Hippocampal formation (tissue), 2 donors: ENCODE results near the gene PPM1H.
"Not testable (repeated sequence)": the region's sequence is repeated elsewhere in the genome, so short reads cannot be mapped to it uniquely, and the experiment has no call there.

Experiments
- DNase-seq, 2 donors: peaks; one replicate each; lab custom pipeline; 2025; lab: John Stamatoyannopoulos, UW

The PPM1H gene

DNA sequence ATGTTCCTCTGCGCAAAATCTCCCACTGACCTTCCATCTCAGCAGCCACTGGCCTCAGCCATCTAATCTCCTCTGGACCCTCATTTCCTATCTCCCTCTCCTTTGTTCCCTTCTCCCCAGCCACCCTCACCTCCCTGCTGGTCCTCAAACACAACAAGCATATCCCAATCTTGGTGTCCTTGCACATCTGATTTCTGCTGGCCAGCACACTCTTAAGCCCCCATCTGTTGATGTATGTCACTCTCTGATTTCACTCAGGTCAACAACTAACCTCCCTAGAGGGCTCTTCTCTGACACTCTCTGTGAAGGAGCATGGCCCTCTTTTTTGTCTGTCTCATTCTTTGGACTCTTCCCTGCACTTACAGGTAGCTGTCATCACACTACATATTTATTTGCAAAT is 25.6 kb downstream of the PPM1H start:
- no peak for DNase-seq

DNA sequence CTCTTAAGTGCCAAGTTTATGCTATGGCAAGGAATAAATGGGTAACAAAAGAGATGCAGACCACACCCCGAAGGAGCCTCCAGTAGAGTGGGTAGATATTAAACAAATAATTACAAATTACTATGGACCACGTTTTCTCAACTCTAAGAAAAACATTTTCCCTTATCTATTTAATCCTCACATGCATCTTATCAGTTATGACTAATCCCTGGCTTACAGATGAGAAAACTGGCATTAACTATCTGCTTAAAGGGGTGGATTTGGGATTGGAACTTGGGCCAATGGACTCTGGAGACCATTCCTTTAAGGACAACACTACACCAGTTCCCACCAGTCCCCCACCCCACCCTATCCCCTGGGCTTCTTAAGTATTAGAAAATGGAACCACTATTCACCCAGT is 26.3 kb downstream of the PPM1H start:
- DNase-seq, result no peak

DNA sequence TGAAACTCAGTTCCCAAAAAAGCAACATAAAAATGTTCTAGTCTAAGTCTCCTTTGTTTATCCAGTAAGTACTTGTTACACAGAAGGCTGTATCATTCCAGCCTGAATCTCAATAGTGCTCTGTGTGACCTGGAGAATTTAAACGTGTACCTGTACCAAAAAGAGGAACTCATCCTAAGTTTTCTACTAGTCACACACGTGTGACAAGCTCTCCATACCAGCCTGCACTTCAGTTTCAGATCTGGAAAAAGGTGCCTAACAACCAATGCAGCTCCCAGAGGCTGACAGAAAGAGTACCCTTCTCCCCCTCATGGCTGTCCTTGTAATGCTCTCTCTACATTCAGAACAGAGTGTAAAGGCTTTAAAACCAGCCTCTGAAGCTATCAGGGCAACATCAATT is 27.4 kb downstream of the PPM1H start:
- no peak for DNase-seq

DNA sequence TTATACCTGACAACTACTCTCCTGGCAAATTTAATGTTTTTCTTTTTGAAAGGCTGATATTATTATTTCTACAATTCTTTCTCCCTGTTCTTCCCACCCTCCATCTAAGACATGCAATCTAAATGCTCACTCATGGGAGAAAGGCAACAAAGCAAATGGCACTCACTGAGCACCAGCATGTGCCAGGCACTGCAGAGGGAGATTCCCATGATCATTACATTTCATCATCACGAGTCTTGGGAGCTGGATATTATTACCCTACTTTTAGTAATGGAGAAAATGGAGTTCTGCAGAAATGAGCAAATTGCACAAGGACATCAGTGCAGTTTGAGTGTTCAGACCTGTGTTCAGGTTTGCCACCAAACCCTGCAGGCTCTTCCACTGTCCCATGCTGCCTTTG is 27.9 kb downstream of the PPM1H start:
- DNase-seq, result no peak

DNA sequence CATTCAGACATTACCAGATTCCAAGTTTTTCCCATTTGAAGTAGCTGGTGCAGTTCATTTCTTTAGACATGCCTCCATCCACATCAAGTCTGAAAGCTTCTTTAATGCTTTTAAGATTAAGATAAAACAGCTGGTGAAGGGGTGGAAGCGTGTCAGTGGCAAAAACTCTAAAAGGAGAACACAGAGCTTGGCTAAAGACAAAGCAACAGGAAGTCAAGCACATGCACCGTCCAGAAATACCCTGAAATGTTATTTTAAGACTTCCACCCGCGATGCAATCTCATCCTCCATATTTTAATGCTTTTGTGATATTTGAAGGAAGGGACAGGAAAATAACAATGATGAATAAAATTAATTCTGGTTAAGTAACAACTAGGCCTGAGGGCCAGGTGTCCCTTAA is 31.8 kb downstream of the PPM1H start:
- DNase-seq, result no peak

DNA sequence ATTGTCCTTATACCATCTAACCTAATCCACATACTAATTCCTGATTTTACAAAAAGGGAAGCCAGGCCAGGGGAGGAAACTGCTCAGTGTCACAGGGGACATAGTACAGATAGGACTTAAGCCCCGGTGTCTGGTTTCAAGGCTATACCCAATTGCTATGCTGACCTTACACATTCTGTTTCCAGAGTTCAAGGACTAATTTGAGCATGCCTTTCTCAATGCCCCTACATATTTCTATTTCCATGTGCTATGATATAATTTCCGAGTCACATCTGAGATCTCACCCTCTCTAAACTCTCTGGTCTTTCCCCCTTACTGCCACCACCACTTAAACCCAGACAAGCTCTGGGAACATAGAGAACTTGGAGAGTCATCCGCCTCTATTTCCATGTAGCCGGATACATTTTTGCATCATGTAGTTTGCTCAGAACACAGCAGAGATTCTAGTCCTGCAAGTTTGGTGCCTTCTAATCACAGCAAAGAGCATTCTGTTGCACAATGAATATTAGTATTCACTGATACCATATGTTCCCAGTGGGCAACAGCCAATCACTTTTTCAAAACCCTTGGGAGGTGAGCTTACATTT is 34.2 kb downstream of the PPM1H start:
- DNase-seq, result no peak

DNA sequence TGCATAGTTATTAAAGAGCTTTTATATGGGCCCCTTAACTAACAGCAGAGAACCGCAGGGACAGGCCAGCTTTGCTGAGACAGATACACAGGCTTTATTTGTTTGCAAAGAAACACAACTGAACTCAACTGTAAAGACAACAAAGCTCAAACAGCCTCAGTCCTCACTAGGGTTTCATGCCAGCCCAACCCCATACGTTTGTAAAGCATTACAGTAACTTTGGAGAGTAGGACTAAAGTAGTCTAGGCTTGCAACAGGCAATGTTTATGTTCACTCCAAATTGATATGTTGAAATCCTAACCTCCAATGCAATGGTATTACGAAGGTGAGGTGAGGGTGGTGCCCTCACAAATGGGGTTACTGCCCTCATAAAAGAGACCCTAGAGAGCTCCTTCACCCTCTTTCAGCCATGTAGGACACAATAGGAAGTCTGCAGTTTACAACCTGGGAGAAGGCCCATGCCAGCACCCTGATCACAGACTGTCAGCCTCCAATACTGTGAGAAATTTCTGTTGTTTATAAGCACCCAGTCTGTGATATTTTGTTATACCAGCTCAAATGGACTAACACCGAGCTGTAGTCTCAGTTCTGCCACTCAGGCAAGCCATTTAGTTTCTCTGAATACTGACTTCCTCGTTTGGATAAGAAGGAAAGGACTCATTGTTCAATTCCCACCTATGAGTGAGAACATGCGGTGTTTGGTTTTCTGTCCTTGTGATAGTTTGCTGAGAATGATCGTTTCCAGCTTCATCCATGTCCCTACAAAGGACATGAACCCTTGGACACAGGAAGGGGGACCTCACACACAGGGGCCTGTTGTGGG is 35.2 kb downstream of the PPM1H start:
- DNase-seq, result no peak

DNA sequence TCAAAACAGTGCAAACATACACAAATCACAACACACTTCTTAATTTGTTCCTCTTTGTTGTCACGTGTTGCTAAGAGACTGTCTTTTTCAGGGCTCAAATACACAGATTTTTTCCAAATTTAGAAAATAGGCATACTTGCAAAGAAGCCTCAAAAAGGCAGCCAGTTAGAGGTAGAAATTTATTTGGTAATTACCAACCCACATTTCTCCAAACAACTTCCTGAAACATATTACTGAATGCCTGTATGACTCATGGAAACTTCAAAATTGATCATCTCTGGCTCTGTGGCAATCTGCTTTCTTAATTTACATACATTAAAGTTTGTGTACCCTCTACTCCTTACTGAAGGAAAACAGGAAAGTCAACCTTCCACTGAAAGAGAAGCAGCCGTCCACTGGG is 36.4 kb downstream of the PPM1H start:
- DNase-seq, result no peak

DNA sequence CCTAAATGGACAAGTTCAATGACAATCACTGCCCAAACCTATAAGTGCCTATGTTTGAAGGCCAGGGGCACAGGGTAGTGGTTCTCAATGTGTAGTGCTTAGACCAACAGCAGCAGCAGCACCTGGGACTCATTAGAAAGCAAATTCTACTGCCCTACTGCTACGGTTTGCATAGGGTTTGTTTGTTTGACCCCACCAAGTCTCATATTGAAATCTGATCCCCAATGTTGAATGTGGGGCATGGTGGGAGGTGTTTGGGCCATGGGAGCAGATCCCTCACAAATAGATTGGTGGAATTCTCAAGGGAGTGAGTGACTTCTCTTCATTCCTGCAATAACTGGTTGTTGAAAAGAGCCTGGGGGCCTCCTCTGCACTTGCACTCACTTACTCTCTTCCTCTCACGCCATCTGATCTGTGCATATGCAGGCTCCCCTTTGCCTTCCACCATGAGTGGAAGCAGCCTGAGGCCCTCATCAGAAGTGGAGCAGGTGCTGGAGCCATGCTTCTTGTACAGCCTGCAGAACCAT is 39.5 kb downstream of the PPM1H start:
- DNase-seq, result no peak

DNA sequence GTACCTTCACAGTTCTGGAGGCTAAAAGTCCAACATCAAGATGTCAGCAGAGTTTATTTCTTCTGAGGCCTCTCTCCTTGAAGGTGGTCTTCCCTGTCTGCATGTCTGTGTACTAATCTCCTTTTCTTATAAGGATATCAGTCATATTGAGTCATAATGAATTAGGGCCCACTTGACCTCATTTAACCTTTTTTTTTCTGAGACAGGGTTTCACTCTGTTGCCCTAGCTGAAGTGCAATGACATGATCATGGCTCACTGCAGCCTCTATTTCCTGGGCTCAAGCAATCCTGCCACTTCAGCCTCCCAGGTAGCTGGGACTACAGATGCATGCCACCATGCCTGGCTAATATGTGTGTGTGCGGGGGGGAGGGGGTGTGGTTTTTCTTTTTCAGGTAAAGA is 41.7 kb downstream of the PPM1H start:
- DNase-seq, result no peak

DNA sequence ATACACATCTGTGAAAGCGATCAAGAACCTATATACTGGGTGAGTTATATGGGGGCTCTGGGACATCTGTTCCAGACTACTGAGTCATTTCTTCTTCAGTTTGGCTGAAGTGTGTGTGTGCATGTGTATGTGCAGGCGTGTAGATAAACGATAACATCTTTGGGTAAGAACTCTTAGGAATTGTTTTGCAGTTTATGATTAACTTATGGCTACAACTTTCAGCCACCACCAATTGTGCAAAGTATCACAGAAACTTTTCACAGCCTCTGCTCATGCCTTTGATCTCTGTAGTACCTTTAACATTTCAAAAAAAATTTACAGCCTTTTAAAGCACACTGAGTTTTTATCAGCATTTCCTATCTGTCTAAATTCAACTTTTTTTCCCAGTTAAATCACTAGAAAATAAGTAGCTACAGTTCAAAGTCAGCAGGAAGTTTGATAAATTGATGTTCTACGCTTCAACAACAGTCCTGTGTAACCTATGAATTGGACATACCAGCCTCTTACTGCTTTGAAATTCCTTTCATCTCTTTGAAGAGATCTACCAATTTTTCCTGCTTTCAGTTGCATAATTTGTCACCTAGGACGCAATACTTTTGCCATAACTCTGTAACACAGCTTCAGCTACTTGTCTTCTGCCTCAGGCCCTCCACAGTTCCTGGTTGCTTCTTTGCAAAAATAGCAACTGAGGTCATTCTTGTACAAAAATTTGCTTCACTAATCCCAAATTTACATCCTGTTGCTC is 43.0 kb downstream of the PPM1H start:
- no peak for DNase-seq

DNA sequence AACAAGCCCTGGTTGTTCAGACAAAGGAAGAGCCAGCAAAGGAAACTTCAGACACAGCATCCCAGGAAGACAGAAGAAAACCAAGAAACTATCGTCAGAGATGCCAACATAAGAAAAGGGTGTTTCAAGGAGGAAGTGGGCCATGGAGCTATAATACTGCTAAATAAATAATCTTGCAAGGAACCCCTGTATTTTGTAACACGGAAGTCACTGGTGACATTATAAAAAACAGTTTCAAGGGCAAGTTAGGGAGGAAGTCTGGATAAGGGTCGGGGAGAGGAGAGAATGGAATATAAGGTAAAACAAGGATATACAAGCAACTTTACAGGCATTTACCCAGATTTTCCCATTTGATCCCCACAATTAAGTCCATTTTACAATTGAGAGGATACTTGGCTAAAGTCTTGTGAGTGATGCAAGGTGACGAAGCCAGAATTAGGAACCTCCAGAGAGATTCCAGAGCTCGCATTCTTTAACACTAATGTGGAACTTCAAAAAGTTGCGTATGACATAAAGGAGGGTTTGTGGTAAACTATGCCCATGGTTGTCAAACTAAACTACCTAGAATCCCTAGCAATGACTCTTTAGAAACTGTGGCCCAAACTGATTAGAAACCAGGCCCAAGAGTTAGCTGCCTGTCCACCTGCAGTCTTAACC is 46.4 kb downstream of the PPM1H start:
- no peak for DNase-seq

DNA sequence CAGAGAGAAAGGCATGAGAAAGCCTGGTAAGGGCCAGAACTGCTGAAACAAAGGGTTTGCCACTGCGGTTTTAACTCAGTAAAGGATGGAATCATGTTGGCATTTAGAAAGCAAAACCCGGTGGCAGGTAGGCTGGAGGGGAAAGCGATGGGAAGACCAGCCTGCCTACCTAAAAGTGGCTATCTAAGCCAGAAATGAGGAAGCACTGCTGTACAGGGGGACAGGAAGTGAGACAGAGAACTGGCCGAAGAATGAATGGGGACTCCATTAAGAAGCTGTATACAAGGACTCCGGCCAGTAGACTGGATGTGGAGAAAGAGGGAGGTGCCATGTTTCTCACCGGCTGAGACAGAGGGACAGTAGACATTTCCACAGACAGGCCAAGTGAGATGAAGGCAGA is 48.2 kb downstream of the PPM1H start:
- no peak for DNase-seq

DNA sequence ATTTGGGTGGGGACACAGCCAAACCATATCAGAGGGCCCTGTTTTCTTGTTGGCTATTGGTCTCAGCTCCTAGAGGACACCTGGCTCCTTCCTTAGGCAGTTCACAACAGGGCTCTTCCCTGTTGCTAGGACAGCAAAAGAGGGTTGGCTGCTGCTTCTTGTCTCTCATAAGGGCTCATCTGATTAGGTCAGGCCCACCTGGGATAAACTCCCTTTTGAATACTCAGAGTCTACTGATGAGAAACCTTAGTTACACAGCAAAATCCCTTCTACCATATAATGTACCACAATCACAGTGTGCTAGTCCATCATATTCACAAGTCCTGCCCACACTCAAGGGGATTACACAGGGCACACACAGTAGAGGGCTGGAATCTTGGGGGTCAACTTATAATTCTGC is 49.7 kb downstream of the PPM1H start:
- no peak for DNase-seq

DNA sequence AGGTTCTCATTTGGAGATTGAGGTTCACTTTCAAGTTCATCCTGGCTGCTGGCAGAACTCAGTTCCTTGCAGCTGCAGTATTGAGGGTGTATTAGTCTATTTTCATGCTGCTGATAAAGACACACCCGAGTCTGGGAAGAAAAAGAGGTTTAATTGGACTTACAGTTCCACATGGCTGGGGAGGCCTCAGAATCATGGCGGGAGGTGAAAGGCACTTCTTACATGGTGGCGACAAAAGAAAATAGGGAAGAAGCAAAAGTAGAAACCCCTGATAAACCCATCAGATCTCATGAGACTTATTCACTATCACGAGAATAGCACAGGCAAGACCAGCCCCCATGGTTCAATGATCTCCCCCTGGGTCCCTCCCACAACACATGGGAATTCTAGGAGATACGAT is 50.1 kb downstream of the PPM1H start:
- not testable (repeated sequence) for DNase-seq

DNA sequence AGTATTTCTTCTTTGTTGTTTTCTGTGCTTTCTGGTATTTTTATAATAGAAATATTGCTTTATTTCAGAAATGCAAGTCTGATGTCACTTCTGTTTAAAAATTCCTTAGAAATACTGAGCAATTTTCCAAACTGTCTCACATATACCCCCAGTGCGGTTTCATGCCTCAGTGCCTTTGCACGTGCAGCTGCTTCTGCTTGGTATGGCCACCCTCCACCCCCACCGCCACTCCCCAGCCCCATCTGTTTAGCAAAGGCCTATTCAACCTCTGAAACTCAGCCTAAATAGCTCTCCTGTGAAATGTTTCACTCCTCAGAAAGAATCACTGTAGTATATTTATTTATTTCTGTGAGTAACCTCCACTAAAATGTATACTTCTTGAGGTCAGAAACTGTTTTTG is 52.3 kb downstream of the PPM1H start:
- no peak for DNase-seq

DNA sequence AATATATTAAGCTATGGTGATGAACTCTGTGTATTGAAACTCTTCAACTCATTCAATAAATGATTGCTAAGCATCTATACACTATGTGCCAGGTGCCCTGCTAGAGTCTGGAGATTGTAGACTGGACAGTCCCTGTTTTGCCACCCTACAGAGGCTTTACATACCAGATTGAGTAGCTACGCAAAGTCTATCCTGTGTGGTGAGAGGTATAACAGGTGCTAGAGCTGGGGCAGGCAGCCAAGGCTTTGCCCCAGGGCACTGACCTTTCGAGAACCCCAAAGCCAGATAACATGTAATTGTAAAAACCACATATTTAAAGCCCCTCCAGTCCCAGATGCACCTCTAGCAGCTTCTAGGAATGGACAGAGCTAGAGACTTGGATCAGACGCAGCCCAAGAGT is 52.8 kb downstream of the PPM1H start:
- DNase-seq, result no peak

DNA sequence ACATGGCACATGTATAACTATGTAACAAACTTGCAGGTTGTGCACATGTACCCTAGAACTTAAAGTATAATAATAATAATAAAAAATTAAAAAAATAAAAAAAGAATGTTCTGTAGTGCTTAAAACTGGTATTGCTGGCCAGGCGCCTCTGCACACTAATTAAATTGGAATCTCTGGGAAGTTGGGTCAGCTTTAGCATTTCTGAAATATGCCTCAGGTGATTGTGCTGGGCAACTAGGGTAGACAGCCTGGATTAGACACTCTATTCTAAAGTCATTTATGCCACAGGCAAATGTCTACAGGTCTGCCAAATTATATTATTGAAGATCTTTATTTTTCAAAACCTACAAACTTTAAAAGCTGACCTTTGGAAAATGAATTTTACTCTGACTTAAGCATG is 55.3 kb downstream of the PPM1H start:
- DNase-seq, result no peak

DNA sequence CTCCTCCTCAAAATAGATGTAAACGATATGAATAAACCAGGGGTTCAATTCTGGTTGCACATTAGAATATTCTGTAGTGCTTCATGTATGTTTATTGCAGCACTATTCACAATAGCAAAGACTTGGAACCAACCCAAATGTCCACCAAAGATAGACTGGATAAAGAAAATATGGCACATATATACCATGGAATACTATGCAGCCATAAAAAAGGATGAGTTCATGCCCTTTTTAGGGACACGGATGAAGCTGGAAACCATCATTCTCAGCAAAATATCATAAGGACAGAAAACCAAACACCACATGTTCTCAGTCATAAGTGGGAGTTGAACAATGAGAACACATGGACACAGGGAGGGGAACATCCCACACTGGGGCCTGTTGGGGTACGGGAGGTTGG is 55.7 kb downstream of the PPM1H start:
- not testable (repeated sequence) for DNase-seq

DNA sequence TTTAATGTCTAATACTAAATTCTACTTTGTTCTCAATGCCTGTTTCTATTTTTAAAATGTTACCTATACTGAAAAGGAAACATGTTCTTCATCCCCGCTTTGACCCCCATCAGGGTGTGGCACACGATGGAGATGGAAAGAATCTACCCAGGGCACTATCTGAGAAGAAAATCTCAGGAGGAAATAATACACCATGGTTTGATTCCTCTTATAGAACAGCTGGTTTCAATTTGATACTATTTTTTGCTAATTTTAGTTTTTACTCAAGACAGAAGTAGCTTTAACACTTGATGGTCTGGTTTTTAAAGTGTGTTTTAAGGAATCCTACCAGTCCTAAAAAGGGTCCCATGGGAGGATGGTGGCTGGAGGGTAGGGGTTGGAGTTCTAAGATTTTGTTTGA is 56.7 kb downstream of the PPM1H start:
- no peak for DNase-seq

DNA sequence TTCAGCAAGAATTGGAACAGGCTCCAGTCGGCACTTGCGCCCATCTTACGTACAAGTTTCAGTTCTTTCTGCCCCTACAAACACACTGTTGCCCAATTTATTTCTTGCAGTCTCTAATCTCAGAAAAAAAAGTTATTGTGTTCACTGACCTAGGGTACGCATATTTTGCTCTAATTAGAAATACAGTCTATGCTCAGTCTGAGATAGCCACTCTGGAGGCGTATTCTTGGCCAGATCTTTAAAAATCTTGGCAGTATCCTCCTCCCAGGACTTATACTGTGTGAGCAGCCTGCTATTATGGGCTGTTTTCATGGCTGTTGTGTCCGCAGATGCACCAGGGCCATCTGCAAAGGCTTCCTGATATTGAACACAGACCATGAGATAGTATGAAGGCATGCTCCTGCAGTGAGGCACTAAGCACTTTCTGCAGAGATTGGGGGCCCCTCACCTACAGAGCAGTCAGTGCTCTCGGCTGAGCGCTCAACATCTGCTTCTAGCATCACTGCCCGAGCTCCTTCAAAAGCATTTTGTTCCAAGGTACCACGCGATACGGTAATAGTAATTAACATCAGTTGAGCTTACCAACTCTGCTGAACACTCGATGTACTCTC is 57.9 kb downstream of the PPM1H start:
- DNase-seq, result no peak
